ENCODE data around the gene RARRES2. TPM values are rescaled to one million over a fixed set of nuclear protein-coding genes. Genes with fewer than 3 reads are reported as not detected.

Gene RARRES2
- total RNA-seq, 6 donors from 2014 or later: 54.2 to 303 (median 160) TPM

GRCh38 chr7:150374026-150374425, 32.6 kb upstream of the RARRES2 start:
- Histone ChIP-seq H3K9me3 (no peaks in the 10 kb centered on the region), H3K27ac (peak overlapping the region in 1 of 4 donors; percentile 19), H3K4me3 (no peak overlapping the region), H3K36me3 (peaks cover 6 to 41% (median 32%) of the 10 kb centered on the region in 4 donors), H3K4me1 (peaks cover 24 to 59% (median 31%) of the 10 kb centered on the region in 4 donors), H3K27me3 (no peaks in the 10 kb centered on the region)
- ATAC-seq (ENCODE audit: low FRiP score in 2 of 2) (no peak), DNase-seq (no peak)
- no peak for TF ChIP-seq EP300 (IDR thresholded peaks at IDR 0.05)
- no peak for TF ChIP-seq CTCF (IDR thresholded peaks at IDR 0.05)
- TF ChIP-seq POLR2A (IDR thresholded peaks at IDR 0.05): no peak
- TF ChIP-seq POLR2AphosphoS5 (IDR thresholded peaks at IDR 0.05): no peak
- WGBS, 2 donors: 85 to 90% methylated on average over 4 of the region's 4 CpGs

GRCh38 chr7:150373049-150373801, 31.8 kb upstream of the RARRES2 start:
- 73 to 79% methylated on average over 21 of the region's 21 CpGs for WGBS, 2 donors
- DNase-seq (peak in 1 of 2 donors; percentile 45), ATAC-seq (ENCODE audit: low FRiP score in 2 of 2) (no peak)
- peak overlapping the region in 2 of 4 donors; percentile 2 to 43 for H3K27ac ChIP-seq
- no peak for TF ChIP-seq CTCF (IDR thresholded peaks at IDR 0.05)
- TF ChIP-seq EP300 (IDR thresholded peaks at IDR 0.05): no peak
- no peak for TF ChIP-seq POLR2A (IDR thresholded peaks at IDR 0.05)
- H3K27me3 ChIP-seq: no peaks in the 10 kb centered on the region
- peaks cover 6 to 41% (median 32%) of the 10 kb centered on the region in 4 donors for H3K36me3 ChIP-seq
- peaks cover 22 to 55% (median 27%) of the 10 kb centered on the region in 4 donors for H3K4me1 ChIP-seq
- no peak overlapping the region for H3K4me3 ChIP-seq
- H3K9me3 ChIP-seq: no peaks in the 10 kb centered on the region

GRCh38 chr7:150372271-150373048, 31.0 kb upstream of the RARRES2 start:
- TF ChIP-seq POLR2A (IDR thresholded peaks at IDR 0.05): no peak
- TF ChIP-seq POLR2AphosphoS5 (IDR thresholded peaks at IDR 0.05): no peak
- no peak for TF ChIP-seq CTCF (IDR thresholded peaks at IDR 0.05)
- no peak for TF ChIP-seq EP300 (IDR thresholded peaks at IDR 0.05)
- Histone ChIP-seq H3K4me1 (peaks cover 21 to 55% (median 22%) of the 10 kb centered on the region in 4 donors), H3K27ac (peak overlapping the region in 1 of 4 donors; percentile 43), H3K36me3 (peaks cover 6 to 41% (median 32%) of the 10 kb centered on the region in 4 donors), H3K9me3 (no peaks in the 10 kb centered on the region), H3K4me3 (no peak overlapping the region), H3K27me3 (no peaks in the 10 kb centered on the region)
- ATAC-seq (ENCODE audit: low FRiP score in 2 of 2): no peak
- DNase-seq: peak in 1 of 2 donors; percentile 86
- 89 to 92% methylated on average over 57 to 75 of the region's 79 CpGs for WGBS, 2 donors

- DNase-seq (peak in 1 of 2 donors; percentile 81), ATAC-seq (ENCODE audit: low FRiP score in 2 of 2) (no peak)
- Histone ChIP-seq H3K4me3 (no peak overlapping the region), H3K27ac (no peak overlapping the region), H3K4me1 (peaks cover 19 to 55% (median 22%) of the 10 kb centered on the region in 4 donors), H3K27me3 (no peaks in the 10 kb centered on the region), H3K36me3 (peaks cover 6 to 41% (median 32%) of the 10 kb centered on the region in 4 donors), H3K9me3 (no peaks in the 10 kb centered on the region)
- no peak for TF ChIP-seq EP300 (IDR thresholded peaks at IDR 0.05)
- TF ChIP-seq POLR2A (IDR thresholded peaks at IDR 0.05): no peak
- TF ChIP-seq CTCF (IDR thresholded peaks at IDR 0.05): no peak
- TF ChIP-seq POLR2AphosphoS5 (IDR thresholded peaks at IDR 0.05): no peak
- 95 to 97% methylated on average over 20 of the region's 30 CpGs for WGBS, 2 donors
These were observed 30.5 kb upstream of the RARRES2 start for GRCh38 chr7:150371996-150372270.

Measured in upper lobe of left lung (tissue), 6 donors.